Upper lobe of left lung (tissue), 6 donors: ENCODE data around the gene TMEM108. TPM values are rescaled to one million over a fixed set of nuclear protein-coding genes. Genes with fewer than 3 reads are reported as not detected.

Experiments used
- ATAC-seq, 2 donors: fragments of 200-7000 bp; cut with Tn5 transposase; one replicate each; pipeline ENCODE4 v1.9.1; 2022; ENCODE audit warnings: mild to moderate bottlenecking in 2 of 2, moderate library complexity in 2 of 2; ENCODE audit not compliant: low FRiP score in 2 of 2
- DNase-seq, 2 donors: peaks; one replicate each; pipeline ENCODE4 v3.0.0-alpha.2; 2019 to 2020
- H3K27ac ChIP-seq, 4 donors: fragments of 200-600 bp; sonication (generic); one replicate each; pipeline ENCODE4 v1.5.1; 2016 to 2019
- H3K27me3 ChIP-seq, 4 donors: fragments of 200-600 bp; sonication (generic); one replicate each; pipeline ENCODE4 v1.5.1; 2017 to 2019
- H3K36me3 ChIP-seq, 4 donors: fragments of 200-600 bp; sonication (generic); one replicate each; pipeline ENCODE4 v1.5.1; 2016 to 2019
- H3K4me1 ChIP-seq, 4 donors: fragments of 200-600 bp; sonication (generic); one replicate each; pipeline ENCODE4 v1.5.1; 2018 to 2019
- H3K4me3 ChIP-seq, 4 donors: fragments of 200-600 bp; sonication (generic); one replicate each; pipeline ENCODE4 v1.5.1; 2017 to 2019; ENCODE audit warnings: mild to moderate bottlenecking in 2 of 4, moderate library complexity in 1 of 4
- H3K9me3 ChIP-seq, 4 donors: fragments of 200-600 bp; sonication (generic); one replicate each; pipeline ENCODE4 v1.5.1; 2018 to 2019
- CTCF ChIP-seq, 6 experiments: fragments of 450-650 bp in 4 of 6; fragments of 200-600 bp in 2 of 6; sonication (generic) in 2 of 6; IDR thresholded peaks; one replicate each; pipeline ENCODE4 v1.5.1; 2016 to 2019; ENCODE audit warnings: antibody characterized with exemption in 6 of 6
- EP300 ChIP-seq, 4 donors: sonication (generic); formaldehyde crosslinking; IDR thresholded peaks; one replicate each; pipeline ENCODE4 v1.5.1; 2017; ENCODE audit warnings: antibody characterized with exemption in 4 of 4, control low read depth in 2 of 4
- POLR2A ChIP-seq, 4 donors: fragments of 450-650 bp; IDR thresholded peaks; one replicate each; pipeline ENCODE4 v1.5.1; 2016 to 2017; ENCODE audit warnings: antibody characterized with exemption in 4 of 4, mild to moderate bottlenecking in 2 of 4
- POLR2AphosphoS5 ChIP-seq, 2 donors: sonication (generic); formaldehyde crosslinking; IDR thresholded peaks; one replicate each; pipeline ENCODE4 v1.5.1; 2017; ENCODE audit warnings: antibody characterized with exemption in 2 of 2
- WGBS, 2 donors: methylation state at CpG; one replicate each; pipeline ENCODE4 v1.1.5; 2017 to 2018; 5-methylcytosine and 5-hydroxymethylcytosine counted together
- total RNA-seq, 6 donors: library from RNA; depleted of rRNA in 4 of 6; stranded (reverse); fragments of >200 nt in 4 of 6; gene quantifications; one replicate each; pipeline versions ENCODE4 v1.1.0 to v1.2.1, GENCODE V29; 2016 to 2021
- donor health status: DM: no; HTN: no; CAD: no; lungs with moderate emphysema.
- donor health status: DM: no; HTN: yes; CAD: no; lungs with severe emphysema.

TMEM108 gene
- total RNA-seq, 6 donors from 2014 or later = 3.1 to 13.0 (median 7.9) TPM

DNA sequence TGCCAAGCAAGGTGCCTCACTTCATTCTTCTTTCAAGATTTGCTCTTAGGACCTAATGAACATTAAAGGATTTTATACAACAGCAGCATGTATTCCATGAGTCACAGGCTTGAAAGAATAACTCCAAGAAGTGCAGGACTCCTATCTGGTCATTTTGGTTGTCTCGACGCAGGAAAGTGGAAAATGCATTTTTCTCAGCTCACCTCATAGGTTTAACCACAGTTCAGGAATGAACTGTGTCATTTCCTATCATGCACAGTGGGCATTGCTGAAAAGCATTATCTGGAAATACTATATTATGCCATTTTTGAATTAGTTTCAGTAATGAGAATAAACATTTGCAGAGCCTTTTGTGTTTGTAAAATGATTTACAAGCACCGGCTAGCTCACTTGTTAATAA lies 263.0 kb downstream of the TMEM108 start:
- no peak for ATAC-seq
- TF ChIP-seq CTCF (IDR thresholded peaks at IDR 0.05) (no peak), POLR2AphosphoS5 (IDR thresholded peaks at IDR 0.05) (no peak), POLR2A (IDR thresholded peaks at IDR 0.05) (no peak), EP300 (IDR thresholded peaks at IDR 0.05) (no peak)
- 74 to 81% methylated on average over 3 of the region's 3 CpGs for WGBS, 2 donors
- Histone ChIP-seq H3K4me3 (no peak overlapping the region), H3K27ac (no peak overlapping the region), H3K9me3 (no peaks in the 10 kb centered on the region), H3K27me3 (no peaks in the 10 kb centered on the region), H3K36me3 (no peaks in the 10 kb centered on the region), H3K4me1 (peaks cover 0 to 4% (median 0%) of the 10 kb centered on the region in 4 donors)
- DNase-seq = no peak

GRCh38 chr3:133301731-133302130 lies 263.5 kb downstream of the TMEM108 start:
- H3K4me3 ChIP-seq = no peak overlapping the region
- peaks cover 0 to 4% (median 0%) of the 10 kb centered on the region in 4 donors for H3K4me1 ChIP-seq
- H3K36me3 ChIP-seq = no peaks in the 10 kb centered on the region
- no peaks in the 10 kb centered on the region for H3K27me3 ChIP-seq
- DNase-seq (no peak), ATAC-seq (no peak)
- no peak overlapping the region for H3K27ac ChIP-seq
- H3K9me3 ChIP-seq = no peaks in the 10 kb centered on the region
- no peak for TF ChIP-seq POLR2A (IDR thresholded peaks at IDR 0.05)
- no peak for TF ChIP-seq POLR2AphosphoS5 (IDR thresholded peaks at IDR 0.05)
- TF ChIP-seq CTCF (IDR thresholded peaks at IDR 0.05) = no peak
- no peak for TF ChIP-seq EP300 (IDR thresholded peaks at IDR 0.05)

GRCh38 chr3:133303430-133303829 lies 265.2 kb downstream of the TMEM108 start:
- ATAC-seq = no peak
- Histone ChIP-seq H3K9me3 (no peaks in the 10 kb centered on the region), H3K4me1 (peaks cover 0 to 4% (median 0%) of the 10 kb centered on the region in 4 donors), H3K27ac (no peak overlapping the region), H3K36me3 (no peaks in the 10 kb centered on the region), H3K4me3 (no peak overlapping the region), H3K27me3 (no peaks in the 10 kb centered on the region)
- DNase-seq = no peak
- 74 to 89% methylated on average over 1 of the region's 1 CpG for WGBS, 2 donors
- TF ChIP-seq POLR2AphosphoS5 (IDR thresholded peaks at IDR 0.05) = no peak
- TF ChIP-seq EP300 (IDR thresholded peaks at IDR 0.05) = no peak
- no peak for TF ChIP-seq CTCF (IDR thresholded peaks at IDR 0.05)
- TF ChIP-seq POLR2A (IDR thresholded peaks at IDR 0.05) = no peak

- 88 to 89% methylated on average over 1 of the region's 1 CpG for WGBS, 2 donors
- H3K4me1 ChIP-seq = no peaks in the 10 kb centered on the region
- no peaks in the 10 kb centered on the region for H3K27me3 ChIP-seq
- H3K27ac ChIP-seq = no peak overlapping the region
- DNase-seq = no peak
- TF ChIP-seq POLR2AphosphoS5 (IDR thresholded peaks at IDR 0.05) (no peak), POLR2A (IDR thresholded peaks at IDR 0.05) (no peak)
- no peak overlapping the region for H3K4me3 ChIP-seq
- H3K36me3 ChIP-seq = no peaks in the 10 kb centered on the region
- H3K9me3 ChIP-seq = no peaks in the 10 kb centered on the region
- ATAC-seq = no peak
Measured at GRCh38 chr3:133317866-133318265, 279.7 kb downstream of the TMEM108 start.

GRCh38 chr3:133328373-133328772 lies 290.2 kb downstream of the TMEM108 start:
- no peak for DNase-seq
- 75 to 92% methylated on average over 1 of the region's 1 CpG for WGBS, 2 donors
- TF ChIP-seq POLR2AphosphoS5 (IDR thresholded peaks at IDR 0.05) (no peak), POLR2A (IDR thresholded peaks at IDR 0.05) (no peak), CTCF (IDR thresholded peaks at IDR 0.05) (no peak), EP300 (IDR thresholded peaks at IDR 0.05) (no peak)
- H3K36me3 ChIP-seq = no peaks in the 10 kb centered on the region
- no peak overlapping the region for H3K4me3 ChIP-seq
- H3K4me1 ChIP-seq = peaks cover 0 to 11% (median 3%) of the 10 kb centered on the region in 4 donors
- no peaks in the 10 kb centered on the region for H3K27me3 ChIP-seq
- H3K9me3 ChIP-seq = peaks cover 0 to 2% (median 0%) of the 10 kb centered on the region in 4 donors
- no peak for ATAC-seq
- no peak overlapping the region for H3K27ac ChIP-seq
